Measurements from ENCODE around the gene TAOK1.

- no peak for TF ChIP-seq CTCF (IDR thresholded peaks at IDR 0.05; ENCODE audit: poor library complexity)
- no peak for TF ChIP-seq EZH2 (IDR thresholded peaks at IDR 0.05; ENCODE audit: borderline replicate concordance)
These were observed 156.7 kb downstream of the TAOK1 start for GRCh38 chr17:29546830-29547229.

Data from hepatocyte (in vitro differentiated cells).